ENCODE results near the gene EXD2. TPM values are rescaled to one million over a fixed set of nuclear protein-coding genes. Genes with fewer than 3 reads are reported as not detected.
"Not testable (repeated sequence)": the region's sequence is repeated elsewhere in the genome, so short reads cannot be mapped to it uniquely, and the experiment has no call there.

EXD2 gene
- total RNA-seq, 1 donor from 2014 or later, result 16.5 TPM

GRCh38 chr14:69154779-69155178 lies 36.5 kb upstream of the EXD2 start:
- Histone ChIP-seq H3K4me1 (peaks cover 43% of the 10 kb centered on the region), H3K4me3 (no peak overlapping the region), H3K27ac (replicated peaks) (peak overlapping the region; percentile 96), H3K27me3 (ENCODE audit: low read depth) (no peaks in the 10 kb centered on the region), H3K36me3 (no peaks in the 10 kb centered on the region), H3K9me3 (replicated peaks) (no peaks in the 10 kb centered on the region)
- DNase-seq, result no peak
- TF ChIP-seq CTCF (IDR thresholded peaks at IDR 0.05; ENCODE audit: borderline replicate concordance), result no peak
- intact Hi-C loops (cut with micrococcal nuclease), result no loop called here

DNA sequence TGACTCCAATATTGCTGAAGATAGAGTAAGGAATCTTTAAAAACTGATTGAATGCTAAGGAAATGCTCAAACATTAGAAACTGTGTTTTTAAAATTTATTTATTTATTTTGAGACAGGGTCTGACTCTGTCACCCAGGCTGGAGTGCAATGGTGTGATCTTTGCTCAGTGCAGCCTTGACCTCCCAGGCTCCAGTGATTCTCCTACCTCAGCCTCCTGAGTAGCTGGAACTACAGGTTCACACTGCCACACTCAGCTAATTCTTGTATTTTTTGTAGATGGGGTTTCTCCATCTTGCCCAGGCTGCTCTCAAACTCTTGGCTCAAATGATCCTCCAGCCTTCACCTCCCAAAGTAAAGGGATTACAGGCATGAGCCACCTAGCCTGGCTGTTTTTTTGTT lies 35.1 kb upstream of the EXD2 start:
- Histone ChIP-seq H3K27me3 (ENCODE audit: low read depth) (no peaks in the 10 kb centered on the region), H3K27ac (replicated peaks) (no peak overlapping the region)
- intact Hi-C loops (cut with micrococcal nuclease), result no loop called here

GRCh38 chr14:69161590-69161989 lies 29.7 kb upstream of the EXD2 start:
- DNase-seq, result no peak
- peaks cover 6% of the 10 kb centered on the region for H3K27me3 ChIP-seq (ENCODE audit: low read depth)
- H3K27ac ChIP-seq (replicated peaks), result no peak overlapping the region
- no peak overlapping the region for H3K4me3 ChIP-seq
- intact Hi-C loops (cut with micrococcal nuclease), result no loop called here
- H3K4me1 ChIP-seq, result no peaks in the 10 kb centered on the region
- no peak for TF ChIP-seq CTCF (IDR thresholded peaks at IDR 0.05; ENCODE audit: borderline replicate concordance)
- no peaks in the 10 kb centered on the region for H3K36me3 ChIP-seq
- peaks cover 9% of the 10 kb centered on the region for H3K9me3 ChIP-seq (replicated peaks)

More for the DNA sequence above, 35.1 kb upstream of the EXD2 start:
- no peak for DNase-seq
- TF ChIP-seq CTCF (IDR thresholded peaks at IDR 0.05; ENCODE audit: borderline replicate concordance), result no peak
- Histone ChIP-seq H3K9me3 (replicated peaks) (no peaks in the 10 kb centered on the region), H3K36me3 (no peaks in the 10 kb centered on the region), H3K4me3 (no peak overlapping the region), H3K4me1 (peaks cover 29% of the 10 kb centered on the region)

DNA sequence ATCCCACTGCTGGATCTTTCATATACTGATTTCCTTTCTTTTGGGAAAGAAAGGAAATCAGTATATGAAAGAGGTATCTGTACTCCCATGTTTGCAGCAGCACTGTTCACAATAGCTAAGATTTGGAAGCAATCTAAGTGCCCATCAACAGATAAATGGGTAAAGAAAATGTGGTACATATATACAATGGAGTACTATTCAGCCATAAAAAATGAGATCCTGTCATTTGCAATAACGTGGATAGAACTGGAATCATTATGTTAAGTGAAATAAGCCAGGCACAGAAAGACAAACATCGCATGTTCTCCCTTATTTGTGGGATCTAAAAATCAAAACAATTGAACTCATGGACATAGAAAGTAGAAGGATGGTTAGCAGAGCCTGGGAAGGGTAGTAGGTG lies 25.5 kb upstream of the EXD2 start:
- H3K9me3 ChIP-seq (replicated peaks); H3K27me3 ChIP-seq (ENCODE audit: low read depth); H3K4me3 ChIP-seq; H3K4me1 ChIP-seq; intact Hi-C loops (cut with micrococcal nuclease); H3K36me3 ChIP-seq; H3K27ac ChIP-seq (replicated peaks); DNase-seq: not testable (repeated sequence)

- Histone ChIP-seq H3K27ac (replicated peaks) (no peak overlapping the region), H3K9me3 (replicated peaks) (no peaks in the 10 kb centered on the region), H3K36me3 (no peaks in the 10 kb centered on the region), H3K27me3 (ENCODE audit: low read depth) (peaks cover under 1% of the 10 kb centered on the region), H3K4me1 (no peaks in the 10 kb centered on the region), H3K4me3 (no peak overlapping the region)
- no peak for TF ChIP-seq CTCF (IDR thresholded peaks at IDR 0.05; ENCODE audit: borderline replicate concordance)
- intact Hi-C loops (cut with micrococcal nuclease), result no loop called here
- DNase-seq, result no peak
Measured at GRCh38 chr14:69170839-69171238, 20.5 kb upstream of the EXD2 start.

DNA sequence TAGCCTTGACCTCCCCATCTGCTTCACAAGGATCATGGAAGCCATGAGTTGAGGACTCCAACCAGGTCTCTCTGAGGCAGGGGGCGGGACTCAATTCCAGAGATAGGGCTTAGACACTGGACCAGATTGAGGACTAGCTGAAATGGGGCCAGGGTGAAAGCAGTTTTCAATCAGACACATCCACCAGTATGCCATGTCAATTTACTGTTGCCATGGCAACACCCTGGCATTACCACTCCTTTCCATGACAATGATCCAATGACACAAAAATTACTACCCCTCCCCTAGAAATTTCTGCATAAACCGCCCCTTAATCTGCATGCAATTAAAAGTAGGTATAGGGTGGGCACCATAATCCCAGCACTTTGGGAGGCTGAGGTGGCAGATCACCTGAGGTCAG lies 19.7 kb upstream of the EXD2 start:
- no peak for TF ChIP-seq CTCF (IDR thresholded peaks at IDR 0.05; ENCODE audit: borderline replicate concordance)
- H3K27ac ChIP-seq (replicated peaks), result no peak overlapping the region
- H3K4me1 ChIP-seq, result no peaks in the 10 kb centered on the region
- no peaks in the 10 kb centered on the region for H3K36me3 ChIP-seq
- no peak for DNase-seq
- H3K9me3 ChIP-seq (replicated peaks), result no peaks in the 10 kb centered on the region
- intact Hi-C loops (cut with micrococcal nuclease), result no loop called here
- no peaks in the 10 kb centered on the region for H3K27me3 ChIP-seq (ENCODE audit: low read depth)
- no peak overlapping the region for H3K4me3 ChIP-seq

Data from left ventricle myocardium inferior (tissue), 1 donor.